ENCODE measurements around the gene CFAP100. TPM values are rescaled to one million over a fixed set of nuclear protein-coding genes. Genes with fewer than 3 reads are reported as not detected.

Gene CFAP100
- total RNA-seq, 1 experiment from 2014 or later: not detected

DNA sequence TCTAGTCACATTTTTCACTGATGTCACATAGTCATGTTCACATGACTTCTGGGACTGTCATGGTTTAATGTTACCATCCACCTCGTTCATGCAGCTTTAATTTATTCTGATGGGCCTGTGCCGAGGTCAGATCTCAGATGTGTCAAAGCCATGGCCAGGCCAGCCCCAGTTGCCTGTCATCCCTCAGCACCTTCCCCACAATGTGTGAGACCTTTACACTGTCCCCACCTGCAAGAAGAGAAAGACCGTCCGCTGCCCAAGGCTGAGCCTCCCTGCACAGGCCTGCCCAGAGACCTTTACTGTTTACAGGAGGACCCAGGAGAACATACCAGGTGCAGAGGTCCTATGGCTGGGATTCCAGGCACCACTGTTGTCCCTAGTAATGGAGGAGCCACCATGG lies 24.7 kb upstream of the CFAP100 start:
- no peaks in the 10 kb centered on the region for H3K4me1 Mint-ChIP-seq (ENCODE audit: low read depth, unreplicated experiment)
- TF ChIP-seq, protein P1, sequence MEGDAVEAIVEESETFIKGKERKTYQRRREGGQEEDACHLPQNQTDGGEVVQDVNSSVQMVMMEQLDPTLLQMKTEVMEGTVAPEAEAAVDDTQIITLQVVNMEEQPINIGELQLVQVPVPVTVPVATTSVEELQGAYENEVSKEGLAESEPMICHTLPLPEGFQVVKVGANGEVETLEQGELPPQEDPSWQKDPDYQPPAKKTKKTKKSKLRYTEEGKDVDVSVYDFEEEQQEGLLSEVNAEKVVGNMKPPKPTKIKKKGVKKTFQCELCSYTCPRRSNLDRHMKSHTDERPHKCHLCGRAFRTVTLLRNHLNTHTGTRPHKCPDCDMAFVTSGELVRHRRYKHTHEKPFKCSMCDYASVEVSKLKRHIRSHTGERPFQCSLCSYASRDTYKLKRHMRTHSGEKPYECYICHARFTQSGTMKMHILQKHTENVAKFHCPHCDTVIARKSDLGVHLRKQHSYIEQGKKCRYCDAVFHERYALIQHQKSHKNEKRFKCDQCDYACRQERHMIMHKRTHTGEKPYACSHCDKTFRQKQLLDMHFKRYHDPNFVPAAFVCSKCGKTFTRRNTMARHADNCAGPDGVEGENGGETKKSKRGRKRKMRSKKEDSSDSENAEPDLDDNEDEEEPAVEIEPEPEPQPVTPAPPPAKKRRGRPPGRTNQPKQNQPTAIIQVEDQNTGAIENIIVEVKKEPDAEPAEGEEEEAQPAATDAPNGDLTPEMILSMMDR (IDR thresholded peaks at IDR 0.05; ENCODE audit: insufficient read depth in 1 of 2, low read depth in 1 of 2, low read length in 1 of 2, severe bottlenecking in 1 of 2, unreplicated experiment in 1 of 2): no peak
- H3K27me3 Mint-ChIP-seq (ENCODE audit: insufficient read depth, unreplicated experiment): peaks cover 3% of the 10 kb centered on the region
- H3K27ac Mint-ChIP-seq (ENCODE audit: unreplicated experiment): no peak overlapping the region
- Histone ChIP-seq H3K4me1 (no peaks in the 10 kb centered on the region), H3K9me3 (no peaks in the 10 kb centered on the region), H3K4me3 (ENCODE audit: low read depth, low read length) (no peak overlapping the region), H3K27me3 (replicated peaks; ENCODE audit: control insufficient read depth, insufficient read depth, low read length) (no peaks in the 10 kb centered on the region), H3K36me3 (ENCODE audit: control insufficient read depth, insufficient read depth, low read length) (no peaks in the 10 kb centered on the region)
- POLR2A ChIA-PET: no interaction called here
- no peaks in the 10 kb centered on the region for H3K36me3 Mint-ChIP-seq (ENCODE audit: insufficient read depth, unreplicated experiment)
- DNase-seq: no peak
- no TSS peak for BruUV-seq (replicated peaks)
- H3K9me3 Mint-ChIP-seq (ENCODE audit: unreplicated experiment): no peaks in the 10 kb centered on the region
- intact Hi-C loops (cut with micrococcal nuclease; ENCODE audit: unreplicated experiment): no loop called here
- CTCF ChIA-PET: no interaction called here
- no peak overlapping the region for H3K4me3 Mint-ChIP-seq (ENCODE audit: unreplicated experiment)

DNA sequence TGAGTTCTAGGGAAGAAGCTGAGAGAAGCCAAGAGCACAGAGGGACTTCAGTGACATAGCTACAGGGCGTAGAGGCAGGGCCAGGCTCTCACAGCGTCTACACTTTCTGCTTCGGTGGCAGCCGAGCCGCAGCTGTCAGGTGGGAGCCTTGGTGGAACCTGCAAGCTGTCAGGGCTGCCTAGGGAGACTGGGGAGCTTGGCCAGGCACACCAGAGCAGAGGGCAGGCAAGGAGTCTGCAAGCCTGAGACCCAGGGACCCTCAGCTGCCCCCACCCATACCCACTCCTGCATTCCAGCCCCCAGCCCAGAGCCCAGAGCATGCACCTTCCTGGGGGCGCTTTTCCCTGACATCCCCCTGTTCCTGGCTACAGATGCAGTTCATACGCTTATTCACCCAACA lies 24.1 kb upstream of the CFAP100 start:
- Mint-ChIP-seq H3K4me1 (ENCODE audit: low read depth, unreplicated experiment) (no peaks in the 10 kb centered on the region), H3K36me3 (ENCODE audit: insufficient read depth, unreplicated experiment) (no peaks in the 10 kb centered on the region), H3K4me3 (ENCODE audit: unreplicated experiment) (no peak overlapping the region), H3K9me3 (ENCODE audit: unreplicated experiment) (no peaks in the 10 kb centered on the region), H3K27ac (ENCODE audit: unreplicated experiment) (no peak overlapping the region), H3K27me3 (ENCODE audit: insufficient read depth, unreplicated experiment) (peaks cover 3% of the 10 kb centered on the region)
- no peaks in the 10 kb centered on the region for H3K36me3 ChIP-seq (ENCODE audit: control insufficient read depth, insufficient read depth, low read length)
- TF ChIP-seq, protein P1 (IDR thresholded peaks at IDR 0.05; ENCODE audit: insufficient read depth in 1 of 2, low read depth in 1 of 2, low read length in 1 of 2, severe bottlenecking in 1 of 2, unreplicated experiment in 1 of 2): no peak
- ChIA-PET CTCF (no interaction called here), POLR2A (no interaction called here)
- no peak overlapping the region for H3K4me3 ChIP-seq (ENCODE audit: low read depth, low read length)
- H3K9me3 ChIP-seq: no peaks in the 10 kb centered on the region
- no peaks in the 10 kb centered on the region for H3K4me1 ChIP-seq
- intact Hi-C loops (cut with micrococcal nuclease; ENCODE audit: unreplicated experiment): no loop called here
- no peak for DNase-seq
- BruUV-seq (replicated peaks): no TSS peak
- H3K27me3 ChIP-seq (replicated peaks; ENCODE audit: control insufficient read depth, insufficient read depth, low read length): no peaks in the 10 kb centered on the region

DNA sequence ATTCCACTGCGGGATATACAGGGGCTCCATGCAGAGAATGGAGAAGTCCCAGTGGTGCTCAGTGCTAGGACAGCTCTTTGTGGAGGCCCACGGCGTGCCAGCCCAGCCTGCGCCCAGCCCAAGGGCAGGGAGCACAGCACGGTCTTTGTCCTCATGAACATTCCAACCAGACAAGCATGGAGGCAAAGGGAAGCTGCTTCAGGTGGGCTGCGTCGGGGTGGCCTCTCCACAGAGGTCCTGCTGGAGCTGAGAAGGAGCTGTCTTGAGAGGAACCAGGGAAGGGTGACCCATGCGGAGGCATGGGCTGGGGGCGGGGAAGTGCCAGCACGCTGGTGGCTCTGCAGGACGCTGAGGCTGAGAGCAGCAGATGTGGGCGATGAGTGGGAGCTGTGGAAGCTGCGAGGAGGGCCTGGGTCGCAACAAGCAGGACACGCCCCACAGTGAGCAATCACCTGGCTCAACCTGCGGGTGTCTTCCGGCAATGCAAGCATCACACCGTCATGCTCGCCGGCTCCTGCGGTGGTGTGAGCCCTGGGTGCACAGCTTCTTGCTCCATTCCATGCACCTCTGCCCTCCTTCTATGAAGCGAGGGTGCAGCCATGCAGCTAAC lies 23.5 kb upstream of the CFAP100 start:
- TF ChIP-seq, protein P1 (IDR thresholded peaks at IDR 0.05; ENCODE audit: insufficient read depth in 1 of 2, low read depth in 1 of 2, low read length in 1 of 2, severe bottlenecking in 1 of 2, unreplicated experiment in 1 of 2): no peak
- CTCF ChIA-PET: interaction anchor here (0.6 kb wide), 1 partner anchor 304 kb away, joined by 4 read pairs; no protein-coding TSS in a partner anchor
- intact Hi-C loops (cut with micrococcal nuclease; ENCODE audit: unreplicated experiment): no loop called here

More for the DNA sequence above, 23.5 kb upstream of the CFAP100 start:
- H3K4me3 ChIP-seq (ENCODE audit: low read depth, low read length): no peak overlapping the region
- H3K36me3 Mint-ChIP-seq (ENCODE audit: insufficient read depth, unreplicated experiment): no peaks in the 10 kb centered on the region
- no peaks in the 10 kb centered on the region for H3K27me3 ChIP-seq (replicated peaks; ENCODE audit: control insufficient read depth, insufficient read depth, low read length)
- POLR2A ChIA-PET: no interaction called here
- peaks cover 3% of the 10 kb centered on the region for H3K27me3 Mint-ChIP-seq (ENCODE audit: insufficient read depth, unreplicated experiment)
- no peaks in the 10 kb centered on the region for H3K9me3 ChIP-seq
- peak in 1 of 2 experiments; percentile 26 for DNase-seq
- no peaks in the 10 kb centered on the region for H3K9me3 Mint-ChIP-seq (ENCODE audit: unreplicated experiment)
- no peaks in the 10 kb centered on the region for H3K36me3 ChIP-seq (ENCODE audit: control insufficient read depth, insufficient read depth, low read length)
- BruUV-seq (replicated peaks): no TSS peak
- no peak overlapping the region for H3K4me3 Mint-ChIP-seq (ENCODE audit: unreplicated experiment)
- no peaks in the 10 kb centered on the region for H3K4me1 Mint-ChIP-seq (ENCODE audit: low read depth, unreplicated experiment)
- no peak overlapping the region for H3K27ac Mint-ChIP-seq (ENCODE audit: unreplicated experiment)
- no peaks in the 10 kb centered on the region for H3K4me1 ChIP-seq

All from Caco-2 (cell line).